Measurements from ENCODE around the gene C16orf96.

- no peak for TF ChIP-seq POLR2AphosphoS5 (IDR thresholded peaks at IDR 0.05; ENCODE audit: low read depth)
- no peak for TF ChIP-seq CTCF (IDR thresholded peaks at IDR 0.05; ENCODE audit: insufficient read depth, low read length)
- no peak for TF ChIP-seq SPI1 (IDR thresholded peaks at IDR 0.05; ENCODE audit: borderline replicate concordance, low read depth)
Measured at GRCh38 chr16:4631444-4631843, 75.3 kb downstream of the C16orf96 start.
